ENCODE measurements around the gene EVX2. TPM values are rescaled to one million over a fixed set of nuclear protein-coding genes. Genes with fewer than 3 reads are reported as not detected.
A peak's percentile ranks its signal among the peaks of the same experiment; 100 is the strongest.

The EVX2 gene
- total and polyA plus RNA-seq, 9 of the 15 experiments (the other 6 are each of a cell fraction or from before 2014, with no cell fraction given) = not detected

GRCh38 chr2:176066645-176067588, 16.8 kb downstream of the EVX2 start (continued):
- TF ChIP-seq REST (IDR thresholded peaks at IDR 0.05; ENCODE audit: borderline replicate concordance) (no peak), REST (CRISPR knock-in tag; IDR thresholded peaks at IDR 0.05; ENCODE audit: low read depth) (no peak), IRF2 (CRISPR knock-in tag; IDR thresholded peaks at IDR 0.05) (peak; percentile 17; the same call in 1 of the 2 replicates), ZNF398 (CRISPR knock-in tag; IDR thresholded peaks at IDR 0.05) (no peak)
- TF ChIP-seq, protein P1, sequence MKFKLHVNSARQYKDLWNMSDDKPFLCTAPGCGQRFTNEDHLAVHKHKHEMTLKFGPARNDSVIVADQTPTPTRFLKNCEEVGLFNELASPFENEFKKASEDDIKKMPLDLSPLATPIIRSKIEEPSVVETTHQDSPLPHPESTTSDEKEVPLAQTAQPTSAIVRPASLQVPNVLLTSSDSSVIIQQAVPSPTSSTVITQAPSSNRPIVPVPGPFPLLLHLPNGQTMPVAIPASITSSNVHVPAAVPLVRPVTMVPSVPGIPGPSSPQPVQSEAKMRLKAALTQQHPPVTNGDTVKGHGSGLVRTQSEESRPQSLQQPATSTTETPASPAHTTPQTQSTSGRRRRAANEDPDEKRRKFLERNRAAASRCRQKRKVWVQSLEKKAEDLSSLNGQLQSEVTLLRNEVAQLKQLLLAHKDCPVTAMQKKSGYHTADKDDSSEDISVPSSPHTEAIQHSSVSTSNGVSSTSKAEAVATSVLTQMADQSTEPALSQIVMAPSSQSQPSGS (CRISPR knock-in tag; IDR thresholded peaks at IDR 0.05) = peak; percentile 43; the same call in 1 of the 2 replicates
- TF ChIP-seq, protein P2, sequence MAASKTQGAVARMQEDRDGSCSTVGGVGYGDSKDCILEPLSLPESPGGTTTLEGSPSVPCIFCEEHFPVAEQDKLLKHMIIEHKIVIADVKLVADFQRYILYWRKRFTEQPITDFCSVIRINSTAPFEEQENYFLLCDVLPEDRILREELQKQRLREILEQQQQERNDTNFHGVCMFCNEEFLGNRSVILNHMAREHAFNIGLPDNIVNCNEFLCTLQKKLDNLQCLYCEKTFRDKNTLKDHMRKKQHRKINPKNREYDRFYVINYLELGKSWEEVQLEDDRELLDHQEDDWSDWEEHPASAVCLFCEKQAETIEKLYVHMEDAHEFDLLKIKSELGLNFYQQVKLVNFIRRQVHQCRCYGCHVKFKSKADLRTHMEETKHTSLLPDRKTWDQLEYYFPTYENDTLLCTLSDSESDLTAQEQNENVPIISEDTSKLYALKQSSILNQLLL (CRISPR knock-in tag; IDR thresholded peaks at IDR 0.05; ENCODE audit: borderline replicate concordance) = no peak
- TF ChIP-seq, protein P3, sequence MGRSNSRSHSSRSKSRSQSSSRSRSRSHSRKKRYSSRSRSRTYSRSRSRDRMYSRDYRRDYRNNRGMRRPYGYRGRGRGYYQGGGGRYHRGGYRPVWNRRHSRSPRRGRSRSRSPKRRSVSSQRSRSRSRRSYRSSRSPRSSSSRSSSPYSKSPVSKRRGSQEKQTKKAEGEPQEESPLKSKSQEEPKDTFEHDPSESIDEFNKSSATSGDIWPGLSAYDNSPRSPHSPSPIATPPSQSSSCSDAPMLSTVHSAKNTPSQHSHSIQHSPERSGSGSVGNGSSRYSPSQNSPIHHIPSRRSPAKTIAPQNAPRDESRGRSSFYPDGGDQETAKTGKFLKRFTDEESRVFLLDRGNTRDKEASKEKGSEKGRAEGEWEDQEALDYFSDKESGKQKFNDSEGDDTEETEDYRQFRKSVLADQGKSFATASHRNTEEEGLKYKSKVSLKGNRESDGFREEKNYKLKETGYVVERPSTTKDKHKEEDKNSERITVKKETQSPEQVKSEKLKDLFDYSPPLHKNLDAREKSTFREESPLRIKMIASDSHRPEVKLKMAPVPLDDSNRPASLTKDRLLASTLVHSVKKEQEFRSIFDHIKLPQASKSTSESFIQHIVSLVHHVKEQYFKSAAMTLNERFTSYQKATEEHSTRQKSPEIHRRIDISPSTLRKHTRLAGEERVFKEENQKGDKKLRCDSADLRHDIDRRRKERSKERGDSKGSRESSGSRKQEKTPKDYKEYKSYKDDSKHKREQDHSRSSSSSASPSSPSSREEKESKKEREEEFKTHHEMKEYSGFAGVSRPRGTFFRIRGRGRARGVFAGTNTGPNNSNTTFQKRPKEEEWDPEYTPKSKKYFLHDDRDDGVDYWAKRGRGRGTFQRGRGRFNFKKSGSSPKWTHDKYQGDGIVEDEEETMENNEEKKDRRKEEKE (IDR thresholded peaks at IDR 0.05; ENCODE audit: borderline replicate concordance in 1 of 2, control insufficient read depth in 1 of 2, low read depth in 2 of 2, low read length in 1 of 2) = no peak
